B cell (primary cell): ENCODE measurements around the gene SNAPIN. TPM values are rescaled to one million over a fixed set of nuclear protein-coding genes. Genes with fewer than 3 reads are reported as not detected.

Source experiments
- ATAC-seq: fragments of 200-7000 bp; cut with Tn5 transposase; one replicate; pipeline ENCODE4 v1.10.0; 2021; ENCODE audit warnings: low read depth, mild to moderate bottlenecking, moderate number of reproducible peaks, moderate library complexity
- CTCF ChIA-PET: fragments of 350-600 bp; sonication (Branson Sonifier 250); formaldehyde crosslinking; loops from one replicate; lab custom pipeline; 2021; ENCODE audit warnings: antibody characterized with exemption, inconsistent platforms; lab: Charles Lee
- POLR2A ChIA-PET: fragments of 350-600 bp; sonication (Branson Sonifier 250); formaldehyde crosslinking; loops from one replicate; lab custom pipeline; 2021; ENCODE audit warnings: antibody characterized with exemption; lab: Charles Lee
- DNase-seq: peaks from one replicate; pipeline ENCODE4 v3.0.0; 2013
- H2AFZ ChIP-seq: 2 replicates; pipeline ENCODE4 v1.6.1; 2012; ENCODE audit warnings: mild to moderate bottlenecking, low read depth, low read length; ENCODE audit not compliant: insufficient read depth, poor library complexity, severe bottlenecking
- H3K27ac ChIP-seq, 2 donors: 1 replicate in 1 of 2; 2 replicates in 1 of 2; pipeline ENCODE4 v1.5.1; 2012 to 2013; ENCODE audit warnings: low read length in 2 of 2, mild to moderate bottlenecking in 2 of 2, moderate library complexity in 1 of 2
- H3K27me3 ChIP-seq, 4 experiments: fragments of 200-600 bp in 1 of 4; sonication (generic) in 1 of 4; replicated peaks in 1 of 4; 1 replicate in 2 of 4; 2 replicates in 2 of 4; pipeline versions ENCODE4 v1.6.1 to v1.7.0; 2013 to 2016; ENCODE audit warnings: low read length in 3 of 4, mild to moderate bottlenecking in 2 of 4, mixed read lengths in 1 of 4, moderate library complexity in 1 of 4; ENCODE audit not compliant: insufficient read depth in 4 of 4, control insufficient read depth in 3 of 4; ENCODE audit errors: control extremely low read depth in 1 of 4
- H3K36me3 ChIP-seq, 2 experiments: replicated peaks in 1 of 2; 1 replicate in 1 of 2; 2 replicates in 1 of 2; pipeline versions ENCODE4 v1.6.1 to v1.7.1; 2013; ENCODE audit warnings: low read length in 1 of 2; ENCODE audit not compliant: insufficient read depth in 2 of 2, control insufficient read depth in 1 of 2; ENCODE audit errors: control extremely low read depth in 1 of 2, extremely low read depth in 1 of 2
- H3K4me1 ChIP-seq, 2 donors: fragments of 200-600 bp in 1 of 2; sonication (generic) in 1 of 2; 1 replicate in 1 of 2; 2 replicates in 1 of 2; pipeline versions ENCODE4 v1.5.1 to v1.6.1; 2013 to 2017; ENCODE audit warnings: low read length in 2 of 2; ENCODE audit not compliant: control insufficient read depth in 2 of 2, insufficient read depth in 2 of 2
- H3K4me2 ChIP-seq: replicated peaks from 2 replicates; pipeline ENCODE3; 2012; ENCODE audit warnings: mild to moderate bottlenecking, low read depth, low read length; ENCODE audit not compliant: poor library complexity, severe bottlenecking
- H3K4me3 ChIP-seq, 5 experiments: fragments of 200-600 bp in 1 of 5; sonication (generic) in 1 of 5; 1 replicate in 3 of 5; 2 replicates in 2 of 5; pipeline versions ENCODE4 v1.5.1 to v1.7.0; 2011 to 2016; ENCODE audit warnings: low read length in 4 of 5, mild to moderate bottlenecking in 4 of 5, low read depth in 2 of 5, control low read depth in 1 of 5, moderate library complexity in 1 of 5; ENCODE audit not compliant: insufficient read depth in 1 of 5; ENCODE audit errors: control extremely low read depth in 1 of 5, extremely low read depth in 1 of 5
- H3K79me2 ChIP-seq: fragments of 200-600 bp; sonication (generic); one replicate; pipeline ENCODE4 v1.6.0; 2016; ENCODE audit warnings: low read length; ENCODE audit not compliant: control insufficient read depth, insufficient read depth
- H3K9ac ChIP-seq: fragments of 200-600 bp; sonication (generic); 2 replicates; pipeline ENCODE4 v1.6.1; 2017; ENCODE audit warnings: mild to moderate bottlenecking, low read length, moderate library complexity
- H3K9me3 ChIP-seq, 3 donors: one replicate each; pipeline versions ENCODE4 v1.6.1 to v1.7.1; 2013; ENCODE audit warnings: low read length in 2 of 3; ENCODE audit not compliant: control insufficient read depth in 2 of 3, insufficient read depth in 1 of 3; ENCODE audit errors: control extremely low read depth in 1 of 3
- H4K20me1 ChIP-seq: 2 replicates; pipeline ENCODE4 v1.6.0; 2012; ENCODE audit warnings: mild to moderate bottlenecking, low read length; ENCODE audit not compliant: insufficient read depth, control insufficient read depth, poor library complexity, severe bottlenecking
- H3K27ac Mint-ChIP-seq: one replicate; pipeline ENCODE4 v1.8.0; 2021; ENCODE audit warnings: mixed read lengths
- H3K27me3 Mint-ChIP-seq: one replicate; pipeline ENCODE4 v1.8.0; 2021; ENCODE audit warnings: mixed read lengths
- H3K4me1 Mint-ChIP-seq: one replicate; pipeline ENCODE4 v1.8.0; 2021; ENCODE audit warnings: mixed read lengths
- H3K4me3 Mint-ChIP-seq: one replicate; pipeline ENCODE4 v1.8.0; 2021; ENCODE audit warnings: mixed read lengths
- H3K9me3 Mint-ChIP-seq: one replicate; pipeline ENCODE4 v1.8.0; 2022; ENCODE audit warnings: mixed read lengths; ENCODE audit not compliant: insufficient read depth
- CTCF ChIP-seq: fragments of 200-600 bp; IDR thresholded peaks from one replicate; pipeline ENCODE4 v1.8.0; 2022; ENCODE audit warnings: antibody characterized with exemption, mild to moderate bottlenecking
- EZH2 ChIP-seq: IDR thresholded peaks from 2 replicates; pipeline ENCODE4 v1.6.1; 2012; ENCODE audit warnings: borderline replicate concordance, low read depth, mild to moderate bottlenecking, moderate library complexity, low read length; ENCODE audit not compliant: insufficient read depth, poor library complexity, severe bottlenecking
- WGBS: methylation state at CpG from one replicate; pipeline ENCODE4 v1.1.5; 2013; ENCODE audit warnings: missing lambda C conversion rate; ENCODE audit not compliant: insufficient coverage; 5-methylcytosine and 5-hydroxymethylcytosine counted together
- intact Hi-C: fragments of 100-400 bp; cut with micrococcal nuclease; formaldehyde crosslinking; loops from one replicate; pipeline ENCODE4 v1.10.0; 2022
- polyA plus RNA-seq: library from polyadenylated mRNA; depleted of rRNA; stranded (reverse); fragments of >200 nt; gene quantifications from 2 replicates; pipeline ENCODE4 v1.2.3, GENCODE V29; 2012
- total RNA-seq, 2 donors: library from RNA; stranded (reverse); fragments of 120-200 nt in 1 of 2; gene quantifications; 1 replicate in 1 of 2; 2 replicates in 1 of 2; pipeline versions ENCODE4 v1.2.3 to v1.2.4, GENCODE V29; 2013 to 2022

SNAPIN gene
- total and polyA plus RNA-seq, 2 donors (not counting 1 experiment from before 2014, with no cell fraction given) = 22.7 to 37.6 TPM

DNA sequence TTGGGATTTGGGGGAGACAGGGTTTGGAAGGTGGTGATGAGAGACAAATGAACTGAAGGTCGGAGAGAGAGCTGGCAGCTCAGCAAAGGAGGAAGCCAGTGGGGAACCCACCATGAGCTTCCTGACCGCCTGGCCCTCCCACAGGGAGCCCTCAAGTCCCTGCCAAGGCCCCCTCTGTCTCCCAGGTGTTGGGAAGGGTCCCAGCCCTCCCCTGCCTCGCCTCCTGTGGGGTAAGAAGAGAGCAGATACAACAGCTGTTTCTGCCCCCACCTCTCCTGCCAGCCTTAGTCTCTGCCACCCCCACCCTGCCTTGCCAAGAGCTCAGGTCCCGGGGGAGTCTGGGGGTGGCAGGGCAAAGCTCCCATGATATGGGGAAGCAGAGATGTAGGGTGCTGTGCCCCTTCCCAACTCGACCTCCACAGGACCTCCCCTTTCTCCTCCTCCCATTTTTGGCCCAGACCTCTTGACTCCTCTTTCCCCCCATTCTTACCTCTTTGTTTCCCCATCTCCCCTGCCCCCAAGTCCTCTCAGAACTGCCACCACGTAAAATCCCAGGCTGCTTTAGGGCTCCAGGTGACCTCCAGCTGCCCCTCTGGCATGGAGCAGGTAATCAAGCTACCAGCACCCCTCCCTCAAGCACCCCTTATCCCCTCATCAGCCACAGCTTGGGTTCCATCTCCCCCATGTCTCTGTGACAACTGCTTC is 29.7 kb upstream of the SNAPIN start:
- no peak overlapping the region for H3K27ac ChIP-seq
- no peak overlapping the region for H3K9ac ChIP-seq
- no peaks in the 10 kb centered on the region for H3K36me3 ChIP-seq
- peaks cover 0 to 7% (median 0%) of the 10 kb centered on the region in 3 donors for H3K9me3 ChIP-seq
- no peak overlapping the region for H2AFZ ChIP-seq
- WGBS = 32% methylated on average over 4 of the region's 6 CpGs
- CTCF ChIA-PET = interaction anchor here (0.7 to 3.4 kb wide), 4 partner anchors 15 to 118 kb away, joined by 3 to 26 read pairs (median 3); no protein-coding TSS in a partner anchor
- no peak for ATAC-seq
- no peaks in the 10 kb centered on the region for H3K79me2 ChIP-seq
- intact Hi-C loops = no loop called here
- Mint-ChIP-seq H3K27ac (peak overlapping the region; percentile 46), H3K27me3 (no peaks in the 10 kb centered on the region), H3K4me1 (peaks cover 25% of the 10 kb centered on the region), H3K4me3 (no peak overlapping the region), H3K9me3 (no peaks in the 10 kb centered on the region)
- peaks cover 13 to 34% of the 10 kb centered on the region in 2 donors for H3K4me1 ChIP-seq
- POLR2A ChIA-PET = interaction anchor here (0.6 to 1.2 kb wide), 2 partner anchors 31 to 362 kb away, joined by 4 read pairs; partner anchors contain the start of gene RPS27
- no peak for DNase-seq
- H3K4me2 ChIP-seq = no peak overlapping the region
- TF ChIP-seq CTCF = no peak
- TF ChIP-seq EZH2 = no peak
- no peak overlapping the region for H3K4me3 ChIP-seq
- peaks cover 0 to 4% (median 0%) of the 10 kb centered on the region in 4 experiments for H3K27me3 ChIP-seq
- no peaks in the 10 kb centered on the region for H4K20me1 ChIP-seq

- Histone ChIP-seq H3K9ac (no peak overlapping the region), H3K9me3 (peaks cover 0 to 7% (median 0%) of the 10 kb centered on the region in 3 donors), H4K20me1 (no peaks in the 10 kb centered on the region), H3K79me2 (peaks cover 2% of the 10 kb centered on the region), H3K4me3 (no peak overlapping the region), H3K27me3 (peaks cover 0 to 4% (median 0%) of the 10 kb centered on the region in 4 experiments), H3K36me3 (no peaks in the 10 kb centered on the region), H2AFZ (no peak overlapping the region), H3K4me2 (no peak overlapping the region), H3K4me1 (peaks cover 13 to 34% of the 10 kb centered on the region in 2 donors), H3K27ac (no peak overlapping the region)
- POLR2A ChIA-PET = no interaction called here
- H3K9me3 Mint-ChIP-seq = no peaks in the 10 kb centered on the region
- TF ChIP-seq CTCF (no peak), EZH2 (no peak)
- intact Hi-C loops = no loop called here
- WGBS = 98% methylated on average over 5 of the region's 5 CpGs
- no peak overlapping the region for H3K4me3 Mint-ChIP-seq
- DNase-seq = no peak
- no peak for ATAC-seq
- H3K4me1 Mint-ChIP-seq = peaks cover 28% of the 10 kb centered on the region
- peak overlapping the region; percentile 20 for H3K27ac Mint-ChIP-seq
- H3K27me3 Mint-ChIP-seq = no peaks in the 10 kb centered on the region
- CTCF ChIA-PET = interaction anchor here (1.1 to 3.4 kb wide), 3 partner anchors 57 to 119 kb away, joined by 3 to 26 read pairs (median 3); no protein-coding TSS in a partner anchor
Measured at GRCh38 chr1:153629343-153629665, 29.2 kb upstream of the SNAPIN start.
